HG03378 (cell line): Measurements from ENCODE around the gene ZFAND6.

Source experiments
- ATAC-seq: cut with Tn5 transposase; IDR thresholded peaks from one replicate; pipeline ENCODE4 v1.9.1; 2021; ENCODE audit warnings: mild to moderate bottlenecking, moderate library complexity; ENCODE audit not compliant: unreplicated experiment

Gene ZFAND6

DNA sequence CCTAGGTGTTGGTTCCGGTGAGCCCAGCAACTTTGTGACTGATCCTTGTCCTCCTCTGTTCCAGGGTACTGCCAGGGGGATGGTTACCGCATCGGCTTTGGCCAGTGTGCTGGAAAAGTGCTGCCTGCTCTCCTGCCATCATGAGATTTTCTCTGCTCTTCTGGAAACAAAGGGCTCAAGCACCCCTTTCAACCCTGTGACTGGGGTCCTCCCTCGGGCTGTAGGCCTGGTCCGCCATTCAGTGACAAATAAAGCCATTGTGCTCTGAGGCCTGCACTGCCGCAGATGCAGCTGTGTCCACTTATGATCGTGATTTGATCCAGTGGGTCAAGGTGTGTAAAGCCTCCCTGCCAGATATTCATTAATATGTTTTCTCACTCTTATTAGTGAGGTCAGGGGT is 126.6 kb downstream of the ZFAND6 start:
- no peak for ATAC-seq

DNA sequence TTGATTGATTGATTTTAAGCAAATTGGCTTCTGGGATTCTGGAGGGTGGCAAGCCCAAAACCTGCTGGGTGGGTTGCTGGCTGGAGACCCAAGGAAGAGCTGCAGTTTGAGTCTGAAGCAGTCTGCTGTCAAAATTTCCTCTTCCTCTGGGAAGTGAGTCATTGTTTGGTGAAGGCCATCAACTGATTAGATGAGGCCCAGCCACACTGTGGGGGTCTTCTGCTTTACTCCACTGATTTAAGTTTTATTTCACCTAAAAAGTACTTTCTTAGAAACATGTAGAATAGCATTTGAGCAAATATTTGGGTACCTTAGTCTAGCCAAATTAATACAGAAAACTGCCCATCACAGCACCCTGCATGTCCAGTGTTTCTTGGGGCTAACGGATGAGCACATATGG is 127.1 kb downstream of the ZFAND6 start:
- ATAC-seq = no peak
